Fibroblast of mammary gland (primary cell): ENCODE data around the gene HS3ST3A1.

Experiments
- DNase-seq: peaks from one replicate; pipeline ENCODE4 v3.0.0-alpha.2; 2010; ENCODE audit warnings: low read depth
- H3K4me3 ChIP-seq: 2 replicates; pipeline ENCODE4 v1.5.1; 2011; ENCODE audit warnings: low read depth, mild to moderate bottlenecking, low read length, moderate library complexity; ENCODE audit not compliant: control insufficient read depth
- TF ChIP-seq, protein P1 (sequence below): conservative IDR thresholded peaks from 2 replicates; pipeline ENCODE4 v1.5.1; 2011; ENCODE audit warnings: low read depth, low read length, inconsistent platforms; ENCODE audit not compliant: control insufficient read depth, insufficient read depth

HS3ST3A1 gene

DNA sequence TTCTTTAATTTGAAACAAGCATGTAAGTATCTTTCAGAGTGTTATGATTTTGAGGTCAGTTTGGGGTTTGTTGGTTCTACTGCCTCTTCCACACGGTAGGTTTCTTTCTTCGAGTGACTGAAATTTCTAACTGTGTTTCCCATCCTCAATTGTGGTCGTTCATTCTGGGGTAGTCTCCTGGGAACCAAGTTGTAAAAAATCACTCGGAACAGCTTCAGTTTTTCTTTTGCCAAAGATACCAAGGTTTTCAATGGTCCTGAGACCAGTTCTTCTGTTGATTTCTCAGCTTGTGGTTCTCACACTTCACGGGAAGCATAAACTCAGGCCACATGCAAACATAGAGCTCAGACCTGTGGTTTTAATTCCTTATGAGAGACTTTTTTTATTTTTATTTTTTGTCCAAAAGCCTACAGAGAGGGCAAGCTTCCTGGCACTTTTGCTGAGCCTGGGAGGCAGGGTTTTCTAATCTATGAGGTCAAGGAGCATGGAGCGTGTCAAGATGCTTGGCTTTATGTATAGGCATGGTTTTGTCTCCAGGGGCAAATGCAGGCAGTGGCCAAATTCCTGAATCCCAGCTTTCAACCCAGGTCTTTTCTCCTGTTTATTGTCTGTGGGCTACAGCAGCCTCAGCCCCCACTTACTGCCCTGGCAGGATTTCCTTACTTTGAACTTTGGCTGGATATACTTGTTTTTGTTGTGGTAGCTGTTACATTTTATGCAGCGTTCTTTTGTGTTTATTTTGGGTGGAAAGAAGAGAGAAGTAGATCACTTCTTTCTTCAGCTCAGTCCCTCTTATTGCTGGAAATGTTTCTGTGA, 32.9 kb downstream of the HS3ST3A1 start:
- H3K4me3 ChIP-seq: no peak overlapping the region
- TF ChIP-seq, protein P1, sequence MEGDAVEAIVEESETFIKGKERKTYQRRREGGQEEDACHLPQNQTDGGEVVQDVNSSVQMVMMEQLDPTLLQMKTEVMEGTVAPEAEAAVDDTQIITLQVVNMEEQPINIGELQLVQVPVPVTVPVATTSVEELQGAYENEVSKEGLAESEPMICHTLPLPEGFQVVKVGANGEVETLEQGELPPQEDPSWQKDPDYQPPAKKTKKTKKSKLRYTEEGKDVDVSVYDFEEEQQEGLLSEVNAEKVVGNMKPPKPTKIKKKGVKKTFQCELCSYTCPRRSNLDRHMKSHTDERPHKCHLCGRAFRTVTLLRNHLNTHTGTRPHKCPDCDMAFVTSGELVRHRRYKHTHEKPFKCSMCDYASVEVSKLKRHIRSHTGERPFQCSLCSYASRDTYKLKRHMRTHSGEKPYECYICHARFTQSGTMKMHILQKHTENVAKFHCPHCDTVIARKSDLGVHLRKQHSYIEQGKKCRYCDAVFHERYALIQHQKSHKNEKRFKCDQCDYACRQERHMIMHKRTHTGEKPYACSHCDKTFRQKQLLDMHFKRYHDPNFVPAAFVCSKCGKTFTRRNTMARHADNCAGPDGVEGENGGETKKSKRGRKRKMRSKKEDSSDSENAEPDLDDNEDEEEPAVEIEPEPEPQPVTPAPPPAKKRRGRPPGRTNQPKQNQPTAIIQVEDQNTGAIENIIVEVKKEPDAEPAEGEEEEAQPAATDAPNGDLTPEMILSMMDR: no peak
- DNase-seq: no peak

DNA sequence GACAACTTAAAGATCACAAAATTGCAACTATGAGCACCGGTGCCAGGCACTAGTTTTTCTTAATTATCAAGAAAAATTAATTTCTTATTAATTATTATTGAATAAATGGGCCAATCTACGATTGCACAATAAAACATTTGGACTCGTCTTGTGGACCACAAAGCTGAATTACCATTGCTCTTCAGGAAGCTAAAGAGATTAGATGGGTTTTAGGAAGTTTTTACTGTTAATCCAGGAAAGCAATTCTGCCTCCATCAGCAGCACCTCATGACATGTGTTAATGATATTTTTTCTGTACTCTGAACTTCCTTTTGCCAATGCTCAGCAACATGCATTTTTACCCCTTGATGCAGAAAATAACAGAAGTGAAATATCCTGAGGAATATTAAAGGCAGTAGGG, 37.9 kb downstream of the HS3ST3A1 start:
- no peak overlapping the region for H3K4me3 ChIP-seq
- DNase-seq: no peak
- TF ChIP-seq, protein P1: no peak

DNA sequence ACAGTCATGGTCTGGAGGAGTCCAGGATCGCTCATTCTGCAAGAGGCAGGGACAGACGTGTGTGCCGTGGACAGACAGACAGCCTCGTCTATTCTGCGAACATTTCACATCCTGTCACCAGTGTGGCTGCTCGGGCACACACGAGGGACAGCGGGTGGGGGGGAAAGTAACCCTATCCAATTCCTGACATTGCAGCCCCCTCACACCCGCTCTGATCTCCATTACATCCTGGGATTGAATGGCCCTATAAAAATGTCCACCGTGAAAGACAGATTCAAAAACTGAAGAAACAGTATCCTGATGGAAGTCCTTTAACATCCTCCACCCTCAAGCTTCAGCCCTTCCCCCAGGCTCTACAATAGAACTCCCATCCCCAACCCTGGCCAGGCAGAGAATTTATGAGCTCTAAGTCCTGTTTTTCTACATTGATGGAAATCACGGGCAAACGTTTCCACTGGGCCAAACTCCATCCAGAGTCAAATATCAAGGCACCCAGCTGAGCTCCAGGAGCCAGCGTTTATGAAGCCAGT, 39.4 kb downstream of the HS3ST3A1 start:
- TF ChIP-seq, protein P1: no peak
- peak overlapping the region; percentile 8 for H3K4me3 ChIP-seq
- DNase-seq: peak; percentile 98

DNA sequence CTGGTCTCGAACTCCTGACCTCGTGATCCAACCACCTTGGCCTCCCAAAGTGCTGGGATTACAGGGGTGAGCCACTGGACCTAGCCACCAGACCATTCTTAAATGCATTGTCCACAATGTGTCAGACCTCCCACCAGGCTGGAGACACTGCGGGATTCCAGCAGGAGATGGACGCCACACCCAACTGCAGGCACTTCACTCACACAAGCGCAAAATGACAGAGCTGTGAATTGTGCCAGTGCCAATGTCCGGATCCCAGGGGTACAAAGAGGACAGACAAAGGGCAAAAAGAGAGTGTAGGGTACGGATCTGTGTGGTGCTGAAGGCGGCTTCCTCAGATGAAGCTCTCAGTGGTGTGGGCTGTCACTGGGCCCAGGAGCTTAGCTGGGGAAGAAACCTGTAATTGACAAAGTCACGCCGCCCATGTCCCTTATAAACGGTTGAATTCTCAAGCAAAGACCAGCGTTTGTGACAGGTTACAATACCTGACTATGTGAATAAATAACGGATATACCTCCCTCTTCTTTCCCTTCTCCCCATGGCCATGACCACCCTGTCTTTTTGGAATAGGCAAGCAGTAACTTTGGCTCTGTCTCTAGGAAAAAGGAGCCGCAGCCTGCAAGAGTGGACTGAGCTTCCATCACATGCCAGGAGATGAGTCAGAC, 40.0 kb downstream of the HS3ST3A1 start:
- TF ChIP-seq, protein P1: no peak
- H3K4me3 ChIP-seq: no peak overlapping the region
- no peak for DNase-seq

DNA sequence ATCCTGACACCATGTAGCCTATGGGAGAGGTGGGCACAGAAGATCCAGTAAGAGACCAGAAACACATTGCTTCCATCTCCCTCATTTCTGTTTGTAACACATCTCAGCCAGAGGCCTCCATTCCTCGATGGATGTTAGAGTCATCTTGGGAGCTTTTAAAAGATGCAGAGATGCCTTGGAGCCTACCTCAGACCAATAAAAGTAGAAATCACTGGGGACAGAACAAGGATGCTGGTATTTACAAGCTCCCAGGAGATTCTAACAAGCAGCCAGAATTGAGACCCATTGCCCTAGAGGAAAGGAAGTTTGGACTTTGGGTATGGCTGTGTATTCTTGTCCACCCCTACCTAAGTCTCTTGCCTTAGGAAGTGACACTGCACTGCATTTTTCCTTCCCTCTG, 40.8 kb downstream of the HS3ST3A1 start:
- TF ChIP-seq, protein P1: no peak
- no peak overlapping the region for H3K4me3 ChIP-seq

DNA sequence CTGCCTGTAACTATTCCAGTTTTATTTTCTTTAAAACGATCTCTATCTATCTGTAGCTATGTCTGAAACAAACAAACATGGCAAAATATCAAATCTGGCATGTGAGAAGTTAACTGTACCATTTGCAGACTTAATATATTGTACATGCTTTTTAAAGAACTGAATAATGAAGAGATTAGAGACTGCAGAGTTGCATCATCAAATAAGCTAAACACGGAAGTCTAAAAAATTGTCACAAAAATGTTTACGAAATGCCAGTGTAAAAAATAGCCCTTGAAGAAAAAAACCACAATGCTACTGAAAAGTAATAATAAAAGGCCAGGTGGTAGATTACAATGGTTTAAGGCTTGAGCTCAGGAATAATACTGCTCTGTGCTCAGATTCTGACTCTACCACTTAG, 43.1 kb downstream of the HS3ST3A1 start:
- DNase-seq: no peak
- TF ChIP-seq, protein P1: no peak
- H3K4me3 ChIP-seq: no peak overlapping the region

More for the DNA sequence above, 40.8 kb downstream of the HS3ST3A1 start:
- DNase-seq: no peak
